ENCODE data around the gene NUP58. TPM values are rescaled to one million over a fixed set of nuclear protein-coding genes. Genes with fewer than 3 reads are reported as not detected.

The NUP58 gene, protein sequence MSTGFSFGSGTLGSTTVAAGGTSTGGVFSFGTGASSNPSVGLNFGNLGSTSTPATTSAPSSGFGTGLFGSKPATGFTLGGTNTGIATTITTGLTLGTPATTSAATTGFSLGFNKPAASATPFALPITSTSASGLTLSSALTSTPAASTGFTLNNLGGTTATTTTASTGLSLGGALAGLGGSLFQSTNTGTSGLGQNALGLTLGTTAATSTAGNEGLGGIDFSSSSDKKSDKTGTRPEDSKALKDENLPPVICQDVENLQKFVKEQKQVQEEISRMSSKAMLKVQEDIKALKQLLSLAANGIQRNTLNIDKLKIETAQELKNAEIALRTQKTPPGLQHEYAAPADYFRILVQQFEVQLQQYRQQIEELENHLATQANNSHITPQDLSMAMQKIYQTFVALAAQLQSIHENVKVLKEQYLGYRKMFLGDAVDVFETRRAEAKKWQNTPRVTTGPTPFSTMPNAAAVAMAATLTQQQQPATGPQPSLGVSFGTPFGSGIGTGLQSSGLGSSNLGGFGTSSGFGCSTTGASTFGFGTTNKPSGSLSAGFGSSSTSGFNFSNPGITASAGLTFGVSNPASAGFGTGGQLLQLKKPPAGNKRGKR
- polyA plus RNA-seq: 15.7 TPM

DNA sequence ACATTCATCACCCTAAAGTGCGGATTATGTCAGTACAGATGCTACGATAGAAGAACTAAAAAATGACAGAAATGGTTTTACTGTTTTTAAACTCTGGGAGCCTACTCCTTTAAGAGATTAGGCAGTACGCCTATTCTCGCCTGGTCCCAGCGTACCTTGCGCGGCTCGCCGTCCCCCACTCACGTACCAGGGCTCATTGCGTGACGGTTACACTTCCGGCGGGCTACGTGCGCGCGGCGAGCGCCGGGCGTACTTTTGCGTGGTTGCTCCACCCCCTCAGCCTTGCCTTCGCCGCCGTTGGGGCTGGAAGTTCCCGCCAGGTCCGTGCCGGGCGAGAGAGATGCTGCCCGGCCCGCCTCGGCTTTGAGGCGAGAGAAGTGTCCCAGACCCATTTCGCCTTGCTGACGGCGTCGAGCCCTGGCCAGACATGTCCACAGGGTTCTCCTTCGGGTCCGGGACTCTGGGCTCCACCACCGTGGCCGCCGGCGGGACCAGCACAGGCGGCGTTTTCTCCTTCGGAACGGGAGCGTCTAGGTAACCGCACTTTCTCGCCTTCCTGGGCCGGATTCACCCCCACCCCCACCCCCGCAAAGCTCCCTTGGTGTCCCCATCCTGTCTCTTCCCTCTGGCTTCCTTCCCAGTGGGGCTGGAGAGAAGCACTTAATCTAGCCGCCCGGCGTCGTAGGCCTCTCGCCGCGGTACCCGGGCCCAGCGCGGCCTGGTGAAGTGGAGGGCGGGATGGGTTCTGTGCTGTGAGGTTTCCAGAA is at the start of gene NUP58:
NUP58 (plus strand) TSS at position 279 of the 767 bp plus-strand sequence; CDS start at position 428, 149 bp downstream.
- Mint-ChIP-seq H3K27ac (peak within 1 kb of the TSS; percentile 90 to 98 (median 93)), H3K4me3 (peak within 1 kb of the TSS; percentile 89 to 97 (median 92)), H3K4me1 (peaks cover 18 to 32% (median 26%) of the 10 kb centered on the region in 3 donors), H3K36me3 (peaks cover 3% of the 10 kb centered on the region), H3K27me3 (peaks cover 6% of the 10 kb centered on the region), H3K9me3 (no peaks in the 10 kb centered on the region)

DNA sequence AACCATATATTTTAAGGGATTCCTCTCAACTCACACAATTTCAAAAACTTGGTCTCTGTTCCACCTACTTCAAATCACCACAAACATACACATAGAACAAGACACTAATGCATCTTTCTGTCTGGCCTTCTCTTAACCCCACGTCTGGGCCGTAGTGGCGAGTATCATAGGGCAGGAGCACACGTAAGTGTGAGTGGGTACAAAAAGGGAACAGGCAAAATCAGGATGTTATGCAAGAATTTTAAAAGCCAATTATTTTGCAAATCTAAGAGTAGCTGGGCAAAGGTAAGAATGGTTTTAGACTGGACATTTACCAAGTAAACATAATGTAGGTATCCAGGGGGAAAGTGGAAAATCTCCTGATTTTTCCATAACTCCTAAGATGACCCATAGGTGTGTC is 49.2 kb upstream of the NUP58 start:
- Mint-ChIP-seq H3K9me3 (no peaks in the 10 kb centered on the region), H3K4me1 (peaks cover 13 to 16% (median 15%) of the 10 kb centered on the region in 3 donors), H3K4me3 (peak overlapping the region in 1 of 4 donors; percentile 7), H3K36me3 (peaks cover 9% of the 10 kb centered on the region), H3K27ac (peak overlapping the region in 1 of 3 donors; percentile 3), H3K27me3 (no peaks in the 10 kb centered on the region)

DNA sequence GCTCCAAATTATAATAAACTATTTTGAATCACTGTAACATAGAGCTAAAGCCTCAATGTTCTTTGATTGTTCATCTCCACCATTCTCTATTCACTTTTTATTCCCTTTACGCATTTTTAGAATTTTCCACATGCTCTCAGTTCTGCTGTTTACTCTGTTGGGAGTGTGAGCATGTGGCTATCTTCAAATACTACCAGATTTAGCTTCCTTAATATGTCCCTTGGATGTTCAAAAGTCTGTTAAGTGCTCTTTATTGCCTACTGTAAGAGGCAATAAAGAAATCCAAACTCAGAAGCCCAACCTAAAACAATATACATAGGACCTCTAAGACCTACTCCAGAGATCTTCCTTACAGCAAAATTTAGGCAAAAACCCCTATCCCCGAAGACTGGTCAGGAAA is 48.7 kb upstream of the NUP58 start:
- Mint-ChIP-seq H3K9me3 (no peaks in the 10 kb centered on the region), H3K4me3 (no peak overlapping the region), H3K27ac (no peak overlapping the region), H3K27me3 (no peaks in the 10 kb centered on the region), H3K4me1 (peaks cover 11 to 13% (median 11%) of the 10 kb centered on the region in 3 donors), H3K36me3 (peaks cover 9% of the 10 kb centered on the region)

DNA sequence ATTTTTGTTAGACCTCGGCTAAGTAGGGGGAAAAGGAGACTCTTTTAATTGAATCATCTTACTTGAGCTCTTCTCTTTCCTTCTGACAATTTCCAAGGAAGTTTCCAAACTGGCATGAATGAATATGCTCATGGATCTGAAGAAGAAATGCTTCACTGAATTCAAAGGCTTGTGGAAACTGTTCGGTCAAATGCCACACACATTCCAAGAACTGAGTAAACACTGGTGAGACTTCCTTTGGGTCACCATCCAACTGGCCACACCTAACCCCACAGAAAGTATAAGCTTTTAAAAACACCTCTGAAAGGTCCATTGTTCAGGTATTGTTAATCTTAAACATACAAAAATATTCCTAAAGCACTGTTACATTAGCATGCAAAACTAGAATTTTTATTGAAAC is 47.7 kb upstream of the NUP58 start:
- no peak overlapping the region for H3K27ac Mint-ChIP-seq
- H3K36me3 Mint-ChIP-seq: peaks cover 9% of the 10 kb centered on the region
- peaks cover 3 to 5% (median 3%) of the 10 kb centered on the region in 3 donors for H3K4me1 Mint-ChIP-seq
- no peaks in the 10 kb centered on the region for H3K27me3 Mint-ChIP-seq
- H3K4me3 Mint-ChIP-seq: no peak overlapping the region
- H3K9me3 Mint-ChIP-seq: no peaks in the 10 kb centered on the region

DNA sequence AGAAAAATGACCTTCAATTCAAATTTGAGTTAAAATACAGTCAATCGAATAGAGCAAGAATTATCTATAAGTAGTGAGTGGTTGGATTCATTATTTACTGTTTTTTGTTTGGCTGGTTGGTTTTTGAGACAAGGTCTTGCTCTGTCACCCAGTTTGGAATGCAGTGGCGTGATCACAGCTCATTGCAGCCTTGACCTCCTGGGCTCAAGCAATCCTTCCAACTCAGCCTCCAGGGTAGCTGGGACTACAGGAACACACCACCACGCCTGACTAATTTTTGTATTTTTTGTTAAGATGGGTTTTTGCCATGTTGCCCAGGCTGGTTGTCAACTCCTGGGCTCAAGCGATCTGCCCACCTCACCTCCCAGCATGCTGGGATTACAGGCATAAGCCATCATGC is 39.2 kb upstream of the NUP58 start:
- Mint-ChIP-seq H3K4me1 (peaks cover 0 to 3% (median 0%) of the 10 kb centered on the region in 3 donors), H3K4me3 (no peak overlapping the region), H3K9me3 (no peaks in the 10 kb centered on the region), H3K27ac (no peak overlapping the region), H3K27me3 (no peaks in the 10 kb centered on the region), H3K36me3 (peaks cover 4% of the 10 kb centered on the region)

DNA sequence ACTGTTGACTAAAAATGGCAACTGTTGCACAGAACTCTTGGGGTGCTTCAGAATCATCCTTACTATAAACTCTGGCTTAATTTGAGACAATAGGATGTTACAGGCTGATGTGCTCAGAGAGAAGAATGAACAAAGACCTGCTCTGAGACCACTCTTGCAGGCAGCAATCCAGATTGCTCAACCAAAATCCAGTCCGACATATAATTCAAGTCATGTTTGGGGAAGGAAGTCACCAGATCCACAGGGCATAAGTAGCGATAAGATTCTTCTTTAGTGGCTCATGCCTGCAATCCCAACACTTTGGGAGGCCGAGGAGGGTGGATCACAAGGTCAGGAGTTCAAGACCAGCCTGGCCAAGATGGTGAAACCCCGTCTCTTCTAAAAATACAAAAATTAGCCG is 34.7 kb upstream of the NUP58 start:
- Mint-ChIP-seq H3K36me3 (peaks cover 2% of the 10 kb centered on the region), H3K27ac (no peak overlapping the region), H3K4me3 (no peak overlapping the region), H3K4me1 (peaks cover 0 to 5% (median 0%) of the 10 kb centered on the region in 3 donors), H3K27me3 (no peaks in the 10 kb centered on the region), H3K9me3 (no peaks in the 10 kb centered on the region)

DNA sequence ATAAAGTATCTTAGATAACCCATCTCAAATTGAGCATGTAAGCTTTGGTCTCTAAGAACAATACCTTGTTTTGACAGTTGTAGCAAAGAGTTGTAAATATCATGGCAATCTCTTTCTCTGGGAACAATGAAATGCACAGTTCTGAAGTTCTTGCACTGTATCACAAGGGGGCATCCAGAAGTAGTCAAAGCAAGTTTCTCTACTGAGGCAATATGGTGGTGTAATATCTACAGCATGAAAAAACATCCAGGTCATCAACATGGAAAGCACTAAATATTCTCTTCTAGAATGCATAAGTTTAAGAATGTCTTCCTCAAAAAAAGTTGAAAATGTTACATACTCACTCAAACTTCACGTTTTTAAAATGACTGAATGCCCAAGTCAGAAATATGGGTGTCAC is 33.7 kb upstream of the NUP58 start:
- H3K27ac Mint-ChIP-seq: no peak overlapping the region

DNA sequence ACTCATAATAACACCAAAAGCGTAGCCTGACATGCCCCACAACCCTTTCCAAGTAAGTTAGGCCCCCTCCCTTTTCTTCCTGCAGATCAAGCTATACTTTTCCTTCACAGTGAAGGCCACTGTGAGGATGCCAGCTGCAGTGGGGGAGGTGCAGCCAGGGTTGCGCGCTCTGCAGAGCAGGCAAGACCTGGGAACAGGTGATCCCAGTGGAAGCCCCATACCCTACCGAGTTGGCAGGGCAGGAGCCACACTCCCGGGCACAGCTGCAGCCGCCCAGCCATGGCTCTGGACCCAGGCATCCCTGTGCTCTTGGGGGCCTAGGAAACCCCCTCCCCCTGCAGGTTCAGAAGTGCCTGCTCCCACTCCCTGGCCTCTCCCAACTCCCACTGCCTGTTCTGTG is 32.9 kb upstream of the NUP58 start:
- Mint-ChIP-seq H3K27me3 (no peaks in the 10 kb centered on the region), H3K4me1 (peaks cover 0 to 5% (median 0%) of the 10 kb centered on the region in 3 donors), H3K36me3 (peaks cover 2% of the 10 kb centered on the region), H3K4me3 (no peak overlapping the region), H3K27ac (no peak overlapping the region), H3K9me3 (no peaks in the 10 kb centered on the region)

More for the DNA sequence above, 33.7 kb upstream of the NUP58 start:
- no peaks in the 10 kb centered on the region for H3K27me3 Mint-ChIP-seq
- H3K36me3 Mint-ChIP-seq: peaks cover 2% of the 10 kb centered on the region
- H3K9me3 Mint-ChIP-seq: no peaks in the 10 kb centered on the region
- H3K4me3 Mint-ChIP-seq: no peak overlapping the region
- H3K4me1 Mint-ChIP-seq: peaks cover 0 to 5% (median 0%) of the 10 kb centered on the region in 3 donors

DNA sequence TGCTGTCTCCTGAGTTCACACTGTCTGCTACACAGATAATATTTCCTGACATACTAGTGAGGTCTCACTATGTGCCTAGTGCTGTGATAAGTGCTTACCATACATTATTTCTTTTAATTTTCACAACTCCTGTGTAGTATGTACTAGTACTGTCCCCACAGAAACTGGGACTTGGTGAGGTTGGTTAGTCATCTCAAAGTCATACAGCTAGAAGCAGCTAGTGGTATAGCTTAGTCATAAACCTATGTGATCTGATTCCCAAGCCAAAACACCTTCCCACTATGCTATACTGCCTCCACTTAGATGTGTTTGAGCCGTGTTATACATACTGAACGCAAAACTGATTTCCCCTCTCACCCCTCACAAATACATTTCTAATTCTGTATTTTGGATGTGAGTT is 24.7 kb upstream of the NUP58 start:
- H3K4me3 Mint-ChIP-seq: no peak overlapping the region
- peaks cover 5% of the 10 kb centered on the region for H3K36me3 Mint-ChIP-seq
- H3K4me1 Mint-ChIP-seq: peaks cover 15 to 43% (median 33%) of the 10 kb centered on the region in 3 donors
- H3K27me3 Mint-ChIP-seq: no peaks in the 10 kb centered on the region
- no peaks in the 10 kb centered on the region for H3K9me3 Mint-ChIP-seq
- H3K27ac Mint-ChIP-seq: peak overlapping the region in 1 of 3 donors; percentile 73

DNA sequence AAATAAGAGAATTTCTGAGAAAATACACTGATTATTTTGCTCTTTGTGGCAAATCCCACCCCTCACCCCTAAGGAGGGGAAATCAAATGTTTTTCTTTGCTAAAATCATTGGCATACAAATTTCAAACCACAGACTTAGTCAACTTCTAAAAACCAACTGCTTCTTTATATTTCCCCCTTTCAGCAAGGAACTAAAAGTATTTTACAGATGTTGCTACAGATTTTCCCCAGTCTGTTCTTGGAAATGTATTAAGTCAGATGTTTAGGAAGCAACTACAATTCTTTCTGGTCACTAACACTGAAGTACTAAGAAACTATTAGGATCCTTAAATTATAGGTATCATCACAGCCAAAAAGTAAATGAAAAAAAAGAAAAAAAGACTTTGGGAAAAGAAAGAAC is 21.0 kb upstream of the NUP58 start:
- Mint-ChIP-seq H3K9me3 (no peaks in the 10 kb centered on the region), H3K27ac (peak overlapping the region in 1 of 3 donors; percentile 59), H3K27me3 (no peaks in the 10 kb centered on the region), H3K36me3 (peaks cover 8% of the 10 kb centered on the region), H3K4me3 (peak overlapping the region in 2 of 4 donors; percentile 42 to 68), H3K4me1 (peaks cover 23 to 57% (median 52%) of the 10 kb centered on the region in 3 donors)

DNA sequence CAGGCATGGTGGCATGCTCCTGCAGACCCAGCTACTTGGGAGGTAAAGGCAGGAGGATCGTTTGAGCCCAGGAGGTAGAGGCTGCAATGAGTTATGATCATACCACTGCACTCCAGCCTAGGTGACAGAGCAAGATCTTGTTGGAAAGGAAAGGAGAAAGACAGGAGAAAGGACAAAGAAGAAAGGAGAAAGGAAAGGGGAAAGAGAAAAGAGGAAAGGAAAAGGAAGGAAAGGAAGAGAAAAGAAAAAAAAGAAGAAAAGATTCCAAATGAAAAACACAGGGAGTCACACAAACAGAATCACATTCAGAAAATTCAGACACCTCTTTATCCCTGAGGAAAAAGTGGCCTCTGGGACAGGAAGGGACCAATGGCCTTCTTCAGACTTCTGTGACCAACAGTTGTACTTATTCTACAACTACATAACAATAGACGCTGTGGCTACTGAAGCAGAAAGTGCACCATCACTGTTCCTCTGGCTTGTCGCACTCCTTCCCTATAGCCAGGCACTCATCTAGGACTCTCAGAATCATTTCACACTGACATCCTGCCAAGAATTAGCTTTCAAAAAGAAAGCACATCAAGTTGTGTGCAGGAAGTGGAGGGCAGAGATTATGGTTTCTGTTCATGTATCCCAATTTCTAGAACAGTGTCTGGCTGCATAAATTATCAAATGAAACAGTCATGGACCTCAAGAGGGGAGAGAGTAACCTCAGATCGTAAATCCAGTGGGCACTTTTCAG is 20.1 kb upstream of the NUP58 start:
- Mint-ChIP-seq H3K4me3 (peak overlapping the region in 3 of 4 donors; percentile 21 to 68 (median 34)), H3K4me1 (peaks cover 30 to 58% (median 55%) of the 10 kb centered on the region in 3 donors), H3K9me3 (no peaks in the 10 kb centered on the region), H3K27ac (peak overlapping the region; percentile 59 to 87 (median 80)), H3K27me3 (no peaks in the 10 kb centered on the region), H3K36me3 (peaks cover 5% of the 10 kb centered on the region)

DNA sequence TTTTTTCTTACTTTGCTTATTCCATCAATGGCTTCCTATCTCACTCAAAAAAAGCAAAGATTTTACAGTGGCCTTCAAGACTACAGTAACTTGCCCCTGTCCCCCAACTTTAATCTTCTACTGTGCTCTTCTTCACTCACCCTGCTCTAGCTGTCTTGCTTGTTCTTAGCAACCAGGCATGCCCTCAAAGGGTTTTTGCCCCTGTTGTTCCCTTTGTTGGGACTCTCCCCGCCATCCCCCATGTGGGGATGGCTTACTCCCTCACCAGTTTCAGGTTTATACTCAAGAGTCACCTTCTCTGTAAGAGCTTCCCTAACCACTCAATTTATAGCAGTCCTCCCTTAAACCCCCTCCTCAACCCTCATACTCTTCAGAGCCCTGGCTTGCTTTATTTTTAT is 19.5 kb upstream of the NUP58 start:
- peak overlapping the region; percentile 5 to 87 (median 80) for H3K27ac Mint-ChIP-seq
- no peaks in the 10 kb centered on the region for H3K27me3 Mint-ChIP-seq
- no peaks in the 10 kb centered on the region for H3K9me3 Mint-ChIP-seq
- H3K4me3 Mint-ChIP-seq: peak overlapping the region in 2 of 4 donors; percentile 34 to 68
- H3K4me1 Mint-ChIP-seq: peaks cover 33 to 54% (median 53%) of the 10 kb centered on the region in 3 donors
- peaks cover 5% of the 10 kb centered on the region for H3K36me3 Mint-ChIP-seq

DNA sequence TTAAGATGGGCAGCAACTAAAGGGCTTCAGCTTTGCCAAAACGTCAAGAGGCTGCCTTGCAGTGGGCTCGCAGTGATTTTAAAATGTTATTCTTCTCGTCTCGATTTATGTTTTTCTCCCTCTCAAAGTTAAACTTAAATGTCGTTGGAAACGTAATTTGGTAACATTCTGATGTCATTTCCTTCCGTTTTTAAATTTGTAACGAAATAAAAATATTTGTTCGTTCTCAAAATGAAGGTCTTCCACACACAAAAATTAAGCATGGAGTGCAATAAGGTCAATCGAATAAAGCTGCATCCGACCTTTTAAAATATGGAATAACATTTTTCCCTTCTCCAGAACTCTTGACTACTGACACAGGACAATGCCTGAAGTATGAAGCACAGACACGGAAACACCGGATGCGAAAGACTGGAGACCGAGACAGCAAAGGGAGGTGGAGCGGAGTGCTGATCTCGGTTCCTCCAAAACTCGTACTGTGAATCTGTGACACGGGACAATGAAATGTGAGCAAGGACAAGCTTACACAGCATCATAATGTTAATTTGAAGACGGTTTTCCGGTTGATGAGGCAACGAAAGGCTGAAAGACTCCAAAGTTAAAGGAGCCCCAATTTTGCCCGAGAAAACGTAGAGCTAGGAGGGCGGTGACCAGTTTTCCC is 15.0 kb upstream of the NUP58 start:
- H3K27me3 Mint-ChIP-seq: peaks cover 7% of the 10 kb centered on the region
- peaks cover 5% of the 10 kb centered on the region for H3K36me3 Mint-ChIP-seq
- H3K27ac Mint-ChIP-seq: peak overlapping the region; percentile 97 to 99 (median 98)
- no peaks in the 10 kb centered on the region for H3K9me3 Mint-ChIP-seq
- peaks cover 25 to 34% (median 32%) of the 10 kb centered on the region in 3 donors for H3K4me1 Mint-ChIP-seq
- H3K4me3 Mint-ChIP-seq: peak overlapping the region; percentile 89 to 98 (median 94)
